SHP77 treated with DMSO at 0.1 percent for 48 hours (cell line): ENCODE measurements around the gene SMIM38.

Source experiments
- DNase-seq: peaks from one replicate; lab custom pipeline; 2025; lab: John Stamatoyannopoulos, UW

SMIM38 gene

GRCh38 chr11:69159150-69159852, 3.6 kb downstream of the SMIM38 start:
- no peak for DNase-seq

GRCh38 chr11:69160296-69161116, 4.8 kb downstream of the SMIM38 start:
- DNase-seq, result no peak

DNA sequence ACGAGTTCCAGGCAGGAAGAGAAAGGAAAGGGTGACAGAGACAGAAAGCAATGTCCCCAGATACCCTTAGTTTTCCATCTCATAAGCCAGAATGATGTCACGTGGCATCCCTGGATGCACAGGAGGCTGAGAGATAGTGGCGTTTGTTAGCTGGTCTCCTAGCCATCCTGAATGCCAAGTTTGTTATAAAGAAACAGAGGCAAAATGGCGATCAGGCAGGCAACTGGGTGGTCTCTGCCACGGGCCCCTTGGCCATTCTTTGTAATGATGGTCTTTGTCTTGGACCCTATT, 5.3 kb downstream of the SMIM38 start:
- DNase-seq, result no peak

- DNase-seq, result no peak
Observed at GRCh38 chr11:69162505-69162904, 6.8 kb downstream of the SMIM38 start.

DNA sequence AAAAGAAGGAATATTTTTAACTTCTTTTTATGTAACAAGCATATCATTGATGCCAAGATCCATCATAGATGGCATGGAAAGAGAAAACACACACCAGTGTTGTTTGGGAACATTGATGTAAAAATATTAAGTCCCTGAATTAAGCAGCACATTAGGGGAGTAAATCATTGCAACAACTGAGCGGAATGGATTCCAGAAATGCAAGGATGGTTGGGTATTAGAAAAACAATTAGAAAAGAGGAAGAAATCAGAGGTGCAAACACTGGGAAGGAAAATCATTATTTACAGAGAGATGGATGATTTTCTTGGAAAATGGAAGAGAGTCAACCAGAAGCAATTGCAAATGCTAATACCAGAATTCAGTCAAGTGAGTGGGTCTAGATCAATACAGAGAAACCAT, 8.1 kb downstream of the SMIM38 start:
- DNase-seq, result no peak

- no peak for DNase-seq
Observed at GRCh38 chr11:69164824-69165223, 9.1 kb downstream of the SMIM38 start.

GRCh38 chr11:69165775-69166174, 10.0 kb downstream of the SMIM38 start:
- no peak for DNase-seq

DNA sequence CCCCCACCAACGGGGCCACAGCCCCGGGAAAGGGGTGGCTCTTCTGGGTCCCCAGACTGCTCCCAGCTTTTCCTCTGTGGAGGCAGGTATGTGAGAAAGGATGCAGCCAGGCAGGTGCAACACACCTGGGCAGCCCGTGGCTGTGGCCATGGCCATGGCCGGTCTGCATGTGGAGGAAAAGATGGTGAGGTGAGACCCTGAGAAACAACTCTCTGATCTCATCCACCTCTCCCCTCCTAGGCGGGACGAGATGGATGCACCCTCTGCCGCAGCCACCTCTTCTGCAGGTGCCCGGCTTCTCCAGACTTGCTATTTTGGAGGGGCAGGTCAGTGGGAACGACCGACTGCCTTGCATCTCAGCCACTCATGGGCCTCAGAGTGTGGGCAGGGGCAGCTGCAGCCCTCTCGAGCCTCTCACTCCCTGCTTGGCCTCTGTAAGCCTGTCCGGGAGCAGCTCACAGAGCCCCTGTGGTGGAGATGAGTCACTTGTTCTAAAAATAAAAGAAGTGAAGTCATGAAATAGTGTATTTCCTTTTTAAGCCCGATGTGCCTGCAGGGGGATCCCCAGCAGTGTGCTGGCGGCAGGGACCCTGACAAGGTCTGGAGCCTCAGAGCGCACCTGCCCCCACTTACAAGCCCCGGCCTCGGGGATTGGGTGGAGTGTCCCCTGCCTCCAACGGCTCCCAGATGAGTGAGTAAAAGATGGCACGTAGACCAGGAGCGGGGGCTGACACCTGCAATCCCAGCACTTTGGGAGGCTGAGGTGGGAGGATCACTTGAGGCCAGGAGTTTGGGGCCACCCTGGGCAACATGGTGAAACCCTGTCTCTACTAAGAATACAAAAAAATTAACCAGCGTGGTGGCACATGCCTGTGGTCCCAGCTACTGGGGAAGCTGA, 10.7 kb downstream of the SMIM38 start:
- peak; percentile 88 for DNase-seq

DNA sequence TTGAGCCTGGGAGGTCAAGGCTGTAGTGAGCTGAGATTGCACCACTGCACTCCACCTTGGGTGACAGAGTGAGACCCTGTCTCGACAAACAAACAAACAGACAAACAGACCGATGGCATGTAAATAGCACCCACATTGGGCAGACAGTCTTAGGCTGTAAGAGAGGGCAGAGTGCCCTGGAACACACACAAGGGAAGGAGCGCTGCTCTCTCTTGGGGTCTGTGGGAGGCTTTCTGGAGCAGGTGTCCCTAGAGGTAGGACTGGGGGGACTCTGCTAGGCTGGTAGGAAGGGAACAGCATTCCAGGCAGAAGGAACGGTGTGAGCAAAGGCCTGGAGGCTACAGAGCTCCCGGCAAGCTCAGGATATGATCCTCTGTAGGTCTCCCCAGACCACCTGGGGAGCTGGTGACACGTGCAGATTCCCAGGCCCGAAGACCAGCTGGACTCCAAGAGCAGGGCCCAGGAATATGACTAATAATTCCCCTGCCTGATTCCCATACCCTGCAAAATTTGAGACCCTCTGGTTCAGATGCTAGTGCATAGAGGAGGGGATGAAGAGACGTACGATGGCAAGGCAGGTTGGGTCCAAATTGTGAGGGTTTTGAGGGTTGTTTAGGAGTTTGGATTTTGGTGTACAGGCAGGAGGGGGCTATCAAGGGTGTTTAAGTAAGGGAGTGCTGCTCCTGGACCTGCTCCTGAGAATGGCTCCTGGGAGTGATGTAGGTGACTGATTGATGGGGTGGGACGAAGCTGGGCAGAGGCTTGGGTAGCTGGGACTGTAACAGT, 11.6 kb downstream of the SMIM38 start:
- DNase-seq, result no peak

DNA sequence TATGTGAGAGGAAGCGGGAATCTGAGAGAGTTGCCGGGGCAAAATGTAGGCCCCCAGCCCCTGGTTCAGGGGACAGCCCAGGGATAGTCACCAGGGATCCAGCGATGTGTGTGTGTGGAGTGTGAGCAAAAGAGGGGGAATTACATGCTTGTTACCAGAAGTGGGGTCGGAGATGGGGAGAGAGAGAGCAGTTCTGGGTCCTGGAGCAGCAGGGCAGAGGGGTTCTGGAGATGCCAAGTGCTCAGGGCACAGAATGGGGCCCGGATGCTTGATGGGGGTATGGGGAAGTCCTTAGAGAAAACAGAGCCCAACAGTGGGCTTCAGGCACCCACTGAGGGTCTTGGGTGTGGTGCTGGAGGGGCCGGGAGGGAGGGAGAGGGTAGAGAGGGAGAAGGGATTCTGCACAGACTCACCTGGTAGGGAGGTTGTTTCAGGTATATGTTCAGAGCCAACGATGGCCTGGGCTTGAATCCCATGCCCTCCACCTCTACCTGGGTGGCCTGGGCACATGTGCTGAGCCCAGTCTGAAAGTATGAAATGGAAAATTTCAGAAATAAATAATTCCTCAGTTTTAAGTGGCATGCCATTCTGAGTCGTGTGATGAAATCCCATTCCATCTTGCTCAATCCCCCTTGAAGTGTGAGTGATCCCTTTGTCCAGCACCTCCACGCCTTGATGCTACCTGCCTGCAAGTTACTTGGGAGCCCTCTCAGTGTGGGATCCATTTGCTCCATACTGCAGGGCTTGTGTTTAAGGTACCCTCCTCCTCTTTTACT, 12.4 kb downstream of the SMIM38 start:
- no peak for DNase-seq

- DNase-seq, result no peak
Observed at GRCh38 chr11:69169479-69169878, 13.7 kb downstream of the SMIM38 start.

DNA sequence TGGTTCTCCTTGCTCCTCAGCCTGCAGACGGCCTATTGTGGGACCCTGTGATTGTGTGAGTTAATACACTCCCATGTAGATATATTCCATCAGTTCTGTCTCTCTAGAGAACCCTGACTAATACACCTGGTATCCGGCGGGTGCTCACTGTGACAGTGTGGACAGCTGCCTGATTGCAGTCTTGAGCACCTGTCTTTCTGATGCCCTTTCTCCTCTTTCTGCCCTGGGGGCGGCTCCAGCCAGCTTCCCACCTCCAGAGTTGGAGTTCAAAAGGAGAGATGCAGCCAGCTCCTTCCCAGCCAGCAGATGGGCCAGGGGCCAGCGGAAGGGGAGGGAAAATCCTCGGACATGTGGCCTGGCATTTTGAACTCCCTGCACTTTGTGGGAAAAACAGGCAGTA, 15.0 kb downstream of the SMIM38 start:
- DNase-seq, result peak; percentile 50

DNA sequence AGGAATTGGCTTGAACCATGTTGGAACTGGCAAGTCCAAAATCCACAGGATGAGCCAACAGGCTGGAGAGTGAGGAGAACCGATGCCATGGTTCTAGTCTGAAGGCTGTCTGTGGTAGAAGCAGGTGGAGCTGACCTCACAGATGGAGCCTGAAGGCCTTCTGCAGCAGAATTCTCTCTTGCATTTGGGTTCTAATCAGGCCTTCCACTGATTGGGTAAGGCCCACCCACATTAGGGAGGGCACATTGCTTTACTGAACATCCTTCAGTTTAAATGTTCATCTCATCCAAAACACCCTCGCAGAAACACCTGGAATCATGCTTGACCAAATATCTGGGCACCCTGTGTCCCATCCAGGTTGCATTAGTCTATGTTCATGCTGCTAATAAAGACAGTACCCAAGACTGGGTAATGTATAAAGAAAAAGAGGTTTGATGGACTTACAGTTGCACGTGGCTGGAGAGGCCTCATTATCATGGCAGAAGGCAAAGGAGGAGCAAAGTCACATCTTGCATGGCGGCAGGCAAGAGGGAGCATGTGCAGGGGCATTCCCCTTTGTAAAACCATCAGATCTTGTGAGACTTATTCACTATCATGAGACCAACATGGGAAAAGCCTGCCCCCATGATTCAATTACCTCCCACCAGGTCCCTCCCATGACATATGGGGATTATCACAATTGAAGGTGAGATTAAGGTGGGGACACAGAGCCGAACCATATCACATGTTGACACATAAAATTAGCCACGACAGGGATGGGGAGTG, 15.9 kb downstream of the SMIM38 start:
- DNase-seq, result no peak

GRCh38 chr11:69172674-69173073, 16.9 kb downstream of the SMIM38 start:
- DNase-seq, result no peak

DNA sequence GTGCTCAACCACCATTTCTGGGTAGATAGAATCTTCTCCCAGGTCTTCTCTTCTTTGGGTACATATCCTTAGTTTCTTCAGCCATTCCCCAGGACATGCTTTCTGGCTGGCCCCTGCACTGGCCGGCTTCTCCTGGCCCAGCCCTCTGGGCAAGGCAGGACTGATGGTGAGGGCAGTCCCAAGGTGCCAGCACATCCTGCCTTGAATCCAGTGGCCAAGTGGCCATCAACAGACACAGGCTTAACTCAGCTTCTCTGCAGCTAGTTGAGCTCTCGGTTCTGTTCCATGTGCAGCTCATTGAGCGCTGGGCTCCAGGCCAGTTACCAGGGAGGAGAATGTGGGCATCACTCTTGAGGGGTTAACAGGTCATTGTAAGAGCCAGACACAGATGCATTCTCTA, 17.6 kb downstream of the SMIM38 start:
- no peak for DNase-seq

DNA sequence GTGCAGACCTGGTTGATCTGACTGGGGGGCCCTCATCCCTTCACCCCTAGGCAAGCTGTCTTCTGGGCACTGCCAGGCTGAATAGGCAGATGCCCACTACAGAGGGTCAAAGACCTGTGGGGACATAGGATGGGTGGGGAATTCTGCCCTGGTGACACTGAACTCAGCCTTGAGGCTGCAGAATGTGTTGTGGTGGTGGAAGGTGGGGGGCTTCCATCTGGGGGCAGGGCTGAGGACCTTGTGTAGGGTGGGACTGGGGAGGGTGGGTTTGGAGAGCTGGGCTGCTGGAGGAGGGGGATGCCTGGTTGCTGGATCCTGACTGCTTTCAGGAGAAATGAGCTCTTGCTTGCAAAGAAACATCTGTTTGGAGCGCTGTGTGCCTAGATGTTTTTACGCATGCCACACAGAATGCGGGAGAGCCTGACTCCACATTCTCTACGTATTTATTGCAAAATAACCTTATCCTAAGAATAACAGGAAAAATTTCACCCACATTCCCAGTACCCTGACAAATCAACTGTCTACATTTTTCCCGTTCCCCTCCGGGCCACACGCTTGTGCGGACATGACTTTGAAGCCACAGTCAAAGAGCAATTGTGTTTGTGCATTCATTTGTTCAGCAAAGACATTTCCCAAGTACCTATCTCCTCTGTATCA, 18.3 kb downstream of the SMIM38 start:
- no peak for DNase-seq

DNA sequence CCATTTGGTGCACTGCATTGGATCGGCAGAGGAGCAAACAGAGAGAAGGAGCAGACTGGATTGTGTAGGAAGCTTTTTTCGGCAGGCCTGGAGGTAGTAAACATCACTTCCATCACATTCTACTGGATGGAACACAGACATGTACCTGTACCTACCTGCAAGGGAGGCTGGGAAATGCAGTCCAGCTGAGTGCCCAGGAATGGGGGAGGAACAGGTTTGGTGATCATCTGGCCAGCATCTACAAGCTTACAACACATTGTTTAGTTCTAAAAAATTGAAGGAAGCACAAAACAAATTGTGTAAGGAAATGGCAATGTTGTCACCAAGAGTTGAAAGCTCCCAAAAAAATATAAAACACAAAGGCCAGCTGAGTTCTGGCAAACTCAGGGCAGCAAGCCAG, 19.1 kb downstream of the SMIM38 start:
- no peak for DNase-seq

GRCh38 chr11:69178819-69179482, 23.2 kb downstream of the SMIM38 start:
- peak; percentile 76 for DNase-seq

DNA sequence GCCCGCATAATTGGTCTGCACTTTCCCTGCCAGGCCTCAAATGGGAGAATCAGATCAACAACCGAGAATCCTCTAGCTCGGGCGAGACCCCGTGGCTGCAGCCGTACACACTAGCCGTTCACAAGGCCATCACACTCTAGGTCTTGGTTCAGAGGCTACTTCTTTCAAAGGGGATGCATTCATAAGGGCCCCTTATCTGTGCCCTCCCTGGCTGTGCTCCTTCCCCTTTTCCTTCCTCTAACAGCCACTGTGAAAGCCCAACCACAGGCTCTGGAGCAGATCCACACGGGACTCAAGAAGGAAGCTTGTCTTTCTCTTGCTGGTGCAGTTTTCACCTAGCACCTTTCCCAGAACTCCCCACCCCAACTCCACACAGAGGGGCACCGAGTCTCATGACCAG, 24.5 kb downstream of the SMIM38 start:
- DNase-seq, result no peak
